ENCODE measurements around the gene KANSL1.

DNA sequence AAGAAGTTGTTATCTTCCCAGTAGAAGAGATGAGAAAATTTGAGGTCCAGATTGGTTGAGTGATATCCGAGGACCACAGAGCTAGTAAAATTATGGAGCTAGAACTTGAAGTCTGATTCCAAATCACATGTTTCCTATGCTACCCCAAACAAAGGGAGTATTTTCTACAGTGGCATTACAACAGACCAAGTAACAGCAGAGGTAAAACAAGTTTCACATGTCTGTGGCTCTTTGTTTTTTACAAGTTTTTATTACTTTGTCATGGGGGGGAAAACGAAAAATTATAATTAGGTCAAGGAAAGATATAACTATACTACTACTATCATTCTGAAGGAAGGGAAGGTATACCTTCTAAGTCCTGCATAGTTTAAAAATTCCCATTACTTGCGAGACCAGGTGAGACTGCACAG lies 49.4 kb downstream of the KANSL1 start:
- no peak for TF ChIP-seq CEBPB (IDR thresholded peaks at IDR 0.05)
- TF ChIP-seq TAF1 (IDR thresholded peaks at IDR 0.05; ENCODE audit: low read depth) = no peak
- TF ChIP-seq USF1 (IDR thresholded peaks at IDR 0.05) = no peak
- no peak for TF ChIP-seq EP300 (IDR thresholded peaks at IDR 0.05; ENCODE audit: borderline replicate concordance)
- TF ChIP-seq, protein P1, sequence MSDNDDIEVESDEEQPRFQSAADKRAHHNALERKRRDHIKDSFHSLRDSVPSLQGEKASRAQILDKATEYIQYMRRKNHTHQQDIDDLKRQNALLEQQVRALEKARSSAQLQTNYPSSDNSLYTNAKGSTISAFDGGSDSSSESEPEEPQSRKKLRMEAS (IDR thresholded peaks at IDR 0.05) = no peak
